NCI-H1105 treated with DMSO at 0.1 percent for 48 hours (cell line): ENCODE results near the gene FAM78A.
"Not testable (repeated sequence)": the region's sequence is repeated elsewhere in the genome, so short reads cannot be mapped to it uniquely, and the experiment has no call there.

Experiments
- DNase-seq: peaks from one replicate; lab custom pipeline; 2025; lab: John Stamatoyannopoulos, UW

Gene FAM78A

GRCh38 chr9:131280660-131281059 is 4.3 kb upstream of the FAM78A start:
- no peak for DNase-seq

GRCh38 chr9:131279863-131280570 is 3.7 kb upstream of the FAM78A start:
- DNase-seq: no peak

DNA sequence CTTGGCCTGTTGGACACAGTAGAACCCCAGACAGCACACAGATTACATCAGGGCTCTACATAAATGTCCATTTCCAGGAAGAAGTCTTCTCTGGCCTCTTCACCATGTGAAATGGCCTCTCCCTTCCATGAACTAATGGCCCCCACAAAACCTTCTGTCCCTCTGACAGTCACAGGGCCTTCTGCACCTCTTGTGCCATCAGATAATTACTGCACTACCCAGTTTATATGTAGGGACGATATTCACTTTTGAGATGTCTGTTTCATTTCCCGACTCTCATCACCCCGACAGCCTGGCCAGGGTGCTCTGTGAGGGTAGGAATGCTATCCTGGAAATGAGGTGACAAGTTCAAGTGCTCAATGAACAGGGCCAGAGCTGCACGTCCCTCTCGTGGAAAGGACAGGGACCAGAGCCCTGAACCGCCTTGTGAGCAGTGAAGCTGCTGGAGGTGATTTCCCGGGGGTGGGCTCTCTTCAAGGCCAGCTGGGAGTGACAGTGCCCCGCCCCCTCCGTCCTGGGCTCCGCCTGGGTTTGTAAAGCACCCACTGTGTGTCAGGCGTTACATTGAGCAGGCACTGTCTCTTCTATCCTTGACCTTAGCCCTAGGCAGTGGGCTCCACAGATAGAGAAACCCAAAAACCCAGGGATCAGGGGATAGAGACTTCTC is 3.0 kb upstream of the FAM78A start:
- DNase-seq: no peak

- no peak for DNase-seq
Measured at GRCh38 chr9:131278702-131279111, 2.4 kb upstream of the FAM78A start.

DNA sequence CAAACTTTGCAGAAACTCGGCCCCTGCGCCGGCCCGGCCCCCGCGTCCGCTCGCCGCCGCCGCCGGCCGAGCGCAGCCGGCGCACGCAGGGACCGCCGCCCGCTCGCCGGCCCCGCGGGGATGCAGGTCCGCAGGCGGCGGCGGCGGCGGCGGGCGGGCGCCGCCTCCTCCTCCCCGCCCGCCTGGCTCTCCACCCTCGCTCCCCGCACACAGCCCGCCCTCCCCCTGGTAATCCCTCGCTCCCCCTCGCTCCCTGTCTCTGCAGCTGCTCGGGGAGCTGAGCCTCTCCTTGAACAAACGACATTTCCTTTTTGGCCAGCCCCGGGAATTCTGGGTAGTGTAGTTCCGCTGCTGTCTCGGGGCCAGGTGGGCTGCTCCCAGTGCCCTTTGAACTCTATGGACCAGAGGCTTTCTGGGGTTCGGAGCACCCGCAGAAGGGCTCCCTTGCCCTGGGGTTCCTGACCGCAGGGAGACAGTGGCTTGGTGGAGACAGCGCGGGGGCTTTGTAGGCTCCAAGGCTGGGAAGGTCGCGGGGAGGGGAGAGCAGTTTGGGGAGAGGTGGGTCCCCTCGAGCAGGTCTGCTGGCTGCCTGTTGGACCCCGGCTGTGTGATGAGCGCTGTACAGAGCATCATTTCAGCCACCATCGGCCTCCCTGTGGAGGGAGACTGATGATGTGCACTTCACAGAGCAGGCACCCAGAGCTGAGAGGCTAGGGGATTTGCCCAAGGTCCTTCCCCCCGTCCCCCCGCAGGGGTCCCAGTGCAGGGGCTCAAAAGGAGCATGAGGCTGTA is 1.8 kb upstream of the FAM78A start:
- peak; percentile 76 for DNase-seq

DNA sequence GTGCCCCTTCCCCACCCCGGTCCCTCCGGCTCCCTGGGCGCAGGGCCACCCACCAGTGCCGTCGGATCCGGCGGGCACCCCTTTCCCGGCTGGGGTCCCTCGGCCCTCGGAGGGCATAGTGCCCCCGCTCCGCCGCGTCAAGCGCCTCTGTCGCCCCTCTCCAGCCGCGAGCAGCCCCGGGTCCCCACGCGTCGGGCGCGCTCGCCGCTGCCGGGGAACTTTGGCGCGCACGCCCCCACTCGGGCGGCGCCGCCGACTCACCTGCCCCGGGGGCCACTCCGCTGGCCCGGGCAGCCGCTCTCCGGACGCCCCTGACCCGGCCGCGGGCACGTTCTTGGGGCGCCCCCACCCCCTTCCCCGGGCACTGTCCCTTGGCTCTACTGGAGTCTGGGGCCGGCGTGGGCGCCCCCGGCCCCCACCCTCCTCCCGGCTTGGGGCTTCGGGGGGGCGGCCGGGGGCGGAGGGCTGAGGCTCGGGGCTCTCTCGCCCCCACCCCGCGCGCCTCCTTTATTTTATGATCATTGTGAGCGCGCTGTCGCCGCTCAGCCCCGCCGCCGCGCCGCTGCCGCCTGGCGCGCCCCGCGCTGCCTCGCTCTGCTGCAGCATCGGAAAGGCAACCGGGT is 1.1 kb upstream of the FAM78A start:
- DNase-seq: no peak

DNA sequence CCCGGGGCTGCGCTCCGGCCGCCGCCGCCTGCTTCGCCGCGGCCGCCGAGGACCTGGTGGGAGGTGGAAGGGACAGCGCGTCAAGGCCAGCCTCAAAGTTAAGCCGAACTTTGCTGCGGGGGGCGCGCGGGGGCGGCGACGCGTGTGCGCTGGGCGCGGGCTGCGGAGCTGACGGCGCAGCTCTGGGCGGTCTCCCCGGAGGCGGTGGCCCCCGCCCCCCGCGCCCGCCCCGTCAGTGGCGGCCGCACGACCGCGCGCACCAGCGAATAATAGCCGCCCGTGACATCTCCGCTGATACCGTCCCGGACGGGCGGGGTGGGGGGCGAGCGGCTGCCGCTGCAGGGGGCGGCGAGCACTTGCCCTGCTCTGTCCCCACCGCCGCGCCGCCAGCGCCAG is 579 bp upstream of the FAM78A start:
- DNase-seq: no peak

GRCh38 chr9:131275332-131276093 is 797 bp downstream of the FAM78A start:
- no peak for DNase-seq

GRCh38 chr9:131274674-131275331 is 1.5 kb downstream of the FAM78A start:
- no peak for DNase-seq

GRCh38 chr9:131273856-131274673 is 2.2 kb downstream of the FAM78A start:
- DNase-seq: no peak

DNA sequence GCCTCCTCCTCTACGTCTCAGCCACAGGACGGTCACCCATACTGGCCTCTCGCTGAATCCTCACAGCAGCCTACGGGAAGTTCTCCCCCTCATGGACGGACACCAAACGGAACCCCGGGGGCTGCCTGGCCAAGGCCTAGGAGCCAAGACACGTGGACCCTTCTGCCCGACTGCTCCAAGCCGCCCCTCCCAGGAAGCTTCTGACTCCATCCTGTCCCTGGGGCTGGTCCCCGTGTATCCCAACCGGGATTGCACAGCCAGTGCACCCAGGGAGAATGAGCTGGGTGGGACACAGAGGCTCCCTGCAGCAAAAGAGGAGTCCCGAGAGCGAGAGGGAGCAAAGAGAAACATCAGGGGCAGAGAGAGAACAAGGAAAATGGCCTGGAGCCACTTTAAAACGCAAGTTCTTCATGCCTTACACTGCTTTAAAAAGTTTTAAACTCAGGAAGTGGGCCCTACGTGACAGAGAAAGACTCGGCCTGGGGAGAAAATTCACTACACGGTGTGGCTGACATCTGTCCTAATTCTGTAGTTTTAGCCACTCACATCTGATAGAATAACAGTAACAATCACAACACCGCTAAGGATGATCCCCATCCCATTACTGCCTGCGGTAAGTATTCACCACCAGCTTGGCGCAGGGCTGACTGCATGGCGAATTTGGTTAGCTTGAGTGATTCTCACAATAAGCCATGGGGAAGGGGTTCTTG is 3.0 kb downstream of the FAM78A start:
- DNase-seq: no peak

- DNase-seq: no peak
Measured at GRCh38 chr9:131272212-131272611, 4.1 kb downstream of the FAM78A start.

GRCh38 chr9:131271506-131271931 is 4.8 kb downstream of the FAM78A start:
- no peak for DNase-seq

- not testable (repeated sequence) for DNase-seq
Measured at GRCh38 chr9:131271016-131271273, 5.4 kb downstream of the FAM78A start.

GRCh38 chr9:131270171-131271015 is 5.9 kb downstream of the FAM78A start:
- DNase-seq: no peak

- no peak for DNase-seq
Measured at GRCh38 chr9:131266266-131267229, 9.8 kb downstream of the FAM78A start.

DNA sequence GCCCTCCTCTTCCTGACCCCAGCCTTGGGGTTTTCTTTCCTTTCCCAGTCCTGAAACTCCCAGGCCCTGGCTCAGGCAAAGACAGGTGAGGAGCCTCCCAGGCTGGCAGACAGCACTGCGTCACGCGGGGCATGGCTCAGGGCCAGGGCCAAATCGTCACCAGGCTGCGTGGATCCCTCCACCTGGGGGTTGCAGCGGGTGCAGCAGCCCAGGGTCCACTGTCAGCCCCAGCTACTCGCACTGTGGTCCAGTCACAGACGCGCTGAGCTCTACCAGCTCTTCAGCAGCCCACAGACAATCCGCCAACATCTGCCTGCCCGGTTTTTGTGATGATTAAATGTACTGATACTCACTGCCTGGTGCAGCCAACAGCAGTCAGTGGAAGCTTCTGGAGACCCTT is 12.1 kb downstream of the FAM78A start:
- no peak for DNase-seq

DNA sequence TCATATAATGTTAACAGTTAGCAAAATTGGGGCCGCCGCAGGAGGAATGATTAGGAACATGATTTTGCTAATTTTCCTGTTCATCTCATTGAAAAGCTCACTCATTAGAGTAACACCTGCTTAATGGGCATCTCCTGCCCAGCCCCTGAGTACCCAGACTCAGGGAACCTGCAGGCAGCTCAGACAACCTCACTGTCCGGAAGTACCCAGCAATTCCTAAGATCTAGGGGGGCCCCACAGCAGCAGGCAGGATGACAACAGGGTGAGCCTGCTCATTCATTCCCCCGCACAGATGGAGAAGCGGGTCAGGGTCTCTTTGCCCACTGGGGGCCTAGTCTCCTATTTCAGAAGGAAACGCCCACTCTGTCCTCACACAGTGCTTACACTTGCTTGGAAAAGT is 12.6 kb downstream of the FAM78A start:
- no peak for DNase-seq
